Neural cell (in vitro differentiated cells): ENCODE results near the gene PEX12. TPM values are rescaled to one million over a fixed set of nuclear protein-coding genes. Genes with fewer than 3 reads are reported as not detected.

Experiments
- H2AFZ ChIP-seq: fragments of 200-600, 300-800 bp; sonication (generic), shearing (Covaris generic); 2 replicates; pipeline ENCODE4 v1.6.0; 2014; ENCODE audit warnings: low read depth, mild to moderate bottlenecking, antibody characterized with exemption, low read length, moderate library complexity
- H3F3A ChIP-seq: fragments of 200-600 bp; shearing (Covaris generic); 2 replicates; pipeline ENCODE4 v1.6.1; 2016; ENCODE audit warnings: mild to moderate bottlenecking, moderate library complexity, mixed read lengths, antibody characterized with exemption, low read length; ENCODE audit not compliant: insufficient read depth, poor library complexity, severe bottlenecking
- H3K27ac ChIP-seq: fragments of 200-600, 300-800 bp; sonication (generic), shearing (Covaris generic); 2 replicates; pipeline ENCODE4 v1.5.1; 2014; ENCODE audit warnings: mild to moderate bottlenecking, low read length, moderate library complexity
- H3K27me3 ChIP-seq: fragments of 300-800, 200-600 bp; sonication (generic), shearing (Covaris generic); 2 replicates; pipeline ENCODE4 v1.6.0; 2014; ENCODE audit warnings: mild to moderate bottlenecking, low read depth, low read length, moderate library complexity; ENCODE audit not compliant: insufficient read depth
- H3K36me3 ChIP-seq: fragments of 300-800, 200-600 bp; sonication (generic), shearing (Covaris generic); 2 replicates; pipeline ENCODE4 v1.5.1; 2014; ENCODE audit warnings: mild to moderate bottlenecking, antibody characterized with exemption, low read length, moderate library complexity; ENCODE audit not compliant: insufficient read depth
- H3K4me2 ChIP-seq: fragments of 300-800, 200-600 bp; sonication (generic), shearing (Covaris generic); 2 replicates; pipeline ENCODE4 v1.6.0; 2014; ENCODE audit warnings: mild to moderate bottlenecking, low read length
- H3K4me3 ChIP-seq: fragments of 300-800, 200-600 bp; sonication (generic), shearing (Covaris generic); 2 replicates; pipeline ENCODE4 v1.5.1; 2014; ENCODE audit warnings: mild to moderate bottlenecking, low read length, moderate library complexity
- H3K79me2 ChIP-seq: fragments of 200-600 bp; shearing (Covaris generic); replicated peaks from 2 replicates; pipeline ENCODE4 v1.6.0; 2014; ENCODE audit warnings: mild to moderate bottlenecking, low read length, moderate library complexity; ENCODE audit not compliant: insufficient read depth
- H3K9ac ChIP-seq: fragments of 300-800, 200-600 bp; sonication (generic), shearing (Covaris generic); 2 replicates; pipeline ENCODE4 v1.6.1; 2016; ENCODE audit warnings: mild to moderate bottlenecking, low read length, mixed read lengths
- H3K9me2 ChIP-seq: fragments of 200-600 bp; shearing (Covaris generic); 2 replicates; pipeline ENCODE4 v1.6.1; 2016; ENCODE audit warnings: mild to moderate bottlenecking, low read length, mixed read lengths; ENCODE audit not compliant: insufficient read depth
- H3K9me3 ChIP-seq: fragments of 200-600, 300-800 bp; sonication (generic), shearing (Covaris generic); 2 replicates; pipeline ENCODE4 v1.6.1; 2016; ENCODE audit warnings: mild to moderate bottlenecking, mixed run types, low read length, moderate library complexity, mixed read lengths
- H4K20me1 ChIP-seq: fragments of 200-600 bp; shearing (Covaris generic); 2 replicates; pipeline ENCODE4 v1.6.1; 2016; ENCODE audit warnings: mild to moderate bottlenecking, mixed run types; ENCODE audit not compliant: insufficient read depth
- EP300 ChIP-seq: fragments of 450-650 bp; conservative IDR thresholded peaks from 2 replicates; pipeline ENCODE4 v1.6.1; 2014; ENCODE audit warnings: antibody characterized with exemption, mild to moderate bottlenecking, moderate library complexity; ENCODE audit not compliant: poor library complexity, severe bottlenecking
- EZH2 ChIP-seq: fragments of 200-600, 300-800 bp; shearing (Covaris generic), sonication (generic); IDR thresholded peaks from 2 replicates; pipeline ENCODE4 v1.6.1; 2014; ENCODE audit warnings: antibody characterized with exemption, low read length, borderline replicate concordance, mild to moderate bottlenecking; ENCODE audit not compliant: insufficient read depth, poor library complexity, severe bottlenecking
- MXI1 ChIP-seq: fragments of 450-650 bp; conservative IDR thresholded peaks from 2 replicates; pipeline ENCODE4 v1.6.1; 2014; ENCODE audit warnings: antibody characterized with exemption, mild to moderate bottlenecking; ENCODE audit not compliant: poor library complexity, severe bottlenecking
- POLR2AphosphoS5 ChIP-seq: IDR thresholded peaks from 2 replicates; pipeline ENCODE4 v1.6.1; 2012
- RAD21 ChIP-seq: fragments of 450-650 bp; conservative IDR thresholded peaks from 2 replicates; pipeline ENCODE4 v1.6.1; 2014; ENCODE audit warnings: antibody characterized with exemption, mild to moderate bottlenecking, moderate library complexity
- REST ChIP-seq: IDR thresholded peaks from 2 replicates; pipeline ENCODE4 v1.6.1; 2012; ENCODE audit warnings: borderline replicate concordance
- SMC3 ChIP-seq: fragments of 450-650 bp; conservative IDR thresholded peaks from 2 replicates; pipeline ENCODE4 v1.6.1; 2014; ENCODE audit warnings: antibody characterized with exemption, mild to moderate bottlenecking, moderate library complexity; ENCODE audit not compliant: poor library complexity
- TAF1 ChIP-seq: IDR thresholded peaks from 2 replicates; pipeline ENCODE4 v1.6.1; 2012; ENCODE audit warnings: low read depth
- polyA plus RNA-seq: library from polyadenylated mRNA; depleted of rRNA; stranded (reverse); fragments of >200 nt; gene quantifications from 2 replicates; pipeline ENCODE4 v1.2.3, GENCODE V29; 2014
- TF ChIP-seq, protein P1 (sequence below): fragments of 450-650 bp; IDR thresholded peaks from 2 replicates; pipeline ENCODE4 v1.5.1; 2014; ENCODE audit warnings: antibody characterized with exemption, mild to moderate bottlenecking, moderate library complexity; ENCODE audit not compliant: poor library complexity, severe bottlenecking

The PEX12 gene
- polyA plus RNA-seq, 1 donor from 2014 or later, result 3.8 TPM

DNA sequence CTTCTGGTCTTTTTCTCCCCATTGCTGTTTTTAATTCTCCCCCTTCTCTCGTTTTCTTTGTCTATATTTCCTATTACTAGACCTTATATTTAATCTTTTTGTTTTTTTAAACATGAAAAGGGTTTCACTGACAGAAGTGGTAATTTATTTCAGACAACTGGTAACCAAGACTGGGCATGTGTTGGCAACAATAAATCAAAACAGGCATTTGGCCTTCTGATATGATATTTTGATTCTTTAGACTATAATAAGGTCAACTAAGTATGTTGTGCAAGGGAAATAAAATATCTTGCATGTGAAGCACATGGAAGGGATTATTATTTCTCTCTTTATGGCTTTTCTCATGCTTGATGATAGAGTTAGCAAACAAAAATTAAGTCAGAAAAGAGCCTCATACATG, 43.4 kb upstream of the PEX12 start:
- Histone ChIP-seq H3K9me3 (no peaks in the 10 kb centered on the region), H3K4me2 (no peak overlapping the region), H2AFZ (no peak overlapping the region), H3K9ac (no peak overlapping the region), H3K27me3 (no peaks in the 10 kb centered on the region), H3K79me2 (no peaks in the 10 kb centered on the region), H3K36me3 (peaks cover 13% of the 10 kb centered on the region), H3K4me3 (no peak overlapping the region), H3K9me2 (no peaks in the 10 kb centered on the region), H3F3A (no peaks in the 10 kb centered on the region), H4K20me1 (no peaks in the 10 kb centered on the region), H3K27ac (no peak overlapping the region)
- TF ChIP-seq, protein P1, sequence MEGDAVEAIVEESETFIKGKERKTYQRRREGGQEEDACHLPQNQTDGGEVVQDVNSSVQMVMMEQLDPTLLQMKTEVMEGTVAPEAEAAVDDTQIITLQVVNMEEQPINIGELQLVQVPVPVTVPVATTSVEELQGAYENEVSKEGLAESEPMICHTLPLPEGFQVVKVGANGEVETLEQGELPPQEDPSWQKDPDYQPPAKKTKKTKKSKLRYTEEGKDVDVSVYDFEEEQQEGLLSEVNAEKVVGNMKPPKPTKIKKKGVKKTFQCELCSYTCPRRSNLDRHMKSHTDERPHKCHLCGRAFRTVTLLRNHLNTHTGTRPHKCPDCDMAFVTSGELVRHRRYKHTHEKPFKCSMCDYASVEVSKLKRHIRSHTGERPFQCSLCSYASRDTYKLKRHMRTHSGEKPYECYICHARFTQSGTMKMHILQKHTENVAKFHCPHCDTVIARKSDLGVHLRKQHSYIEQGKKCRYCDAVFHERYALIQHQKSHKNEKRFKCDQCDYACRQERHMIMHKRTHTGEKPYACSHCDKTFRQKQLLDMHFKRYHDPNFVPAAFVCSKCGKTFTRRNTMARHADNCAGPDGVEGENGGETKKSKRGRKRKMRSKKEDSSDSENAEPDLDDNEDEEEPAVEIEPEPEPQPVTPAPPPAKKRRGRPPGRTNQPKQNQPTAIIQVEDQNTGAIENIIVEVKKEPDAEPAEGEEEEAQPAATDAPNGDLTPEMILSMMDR, result no peak
- TF ChIP-seq SMC3 (no peak), POLR2AphosphoS5 (no peak), EZH2 (no peak), TAF1 (no peak), MXI1 (no peak), REST (no peak), EP300 (no peak), RAD21 (no peak)

GRCh38 chr17:35618628-35619027, 40.3 kb upstream of the PEX12 start:
- Histone ChIP-seq H4K20me1 (peaks cover 1% of the 10 kb centered on the region), H3K4me2 (no peak overlapping the region), H3K9me2 (no peaks in the 10 kb centered on the region), H3K9ac (no peak overlapping the region), H3K36me3 (peaks cover 7% of the 10 kb centered on the region), H3K4me3 (no peak overlapping the region), H2AFZ (no peak overlapping the region), H3K9me3 (no peaks in the 10 kb centered on the region), H3K27me3 (no peaks in the 10 kb centered on the region), H3K79me2 (no peaks in the 10 kb centered on the region), H3F3A (no peaks in the 10 kb centered on the region), H3K27ac (no peak overlapping the region)
- TF ChIP-seq EZH2 (no peak), SMC3 (no peak), TAF1 (no peak), RAD21 (no peak), REST (no peak), MXI1 (no peak), POLR2AphosphoS5 (no peak)
- TF ChIP-seq, protein P1, result no peak
